Measurements from ENCODE around the gene CNTN1. TPM values are rescaled to one million over a fixed set of nuclear protein-coding genes. Genes with fewer than 3 reads are reported as not detected.
A peak's percentile ranks its signal among the peaks of the same experiment; 100 is the strongest.

Gene CNTN1
- total RNA-seq, 4 donors from 2014 or later, result 0.15 to 0.29 (median 0.22) TPM

DNA sequence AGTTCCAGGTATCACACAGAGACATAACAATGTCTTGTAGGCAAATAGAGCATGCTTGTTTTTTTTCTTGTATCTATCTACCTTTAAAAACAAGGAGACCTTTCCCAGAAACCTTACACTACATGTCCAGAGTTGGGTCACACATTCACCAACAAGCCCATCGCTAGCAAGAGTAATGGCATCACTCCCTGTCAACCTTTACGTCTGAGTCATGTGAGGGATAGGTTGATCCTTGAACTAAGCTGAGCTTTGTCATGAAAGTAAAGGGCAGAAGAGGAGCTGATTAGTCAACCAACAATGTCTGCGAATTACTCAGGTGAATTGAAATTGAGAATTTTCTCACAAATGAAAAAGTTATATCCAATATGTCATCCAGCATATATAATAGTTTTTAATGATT, 219.4 kb downstream of the CNTN1 start:
- TF ChIP-seq POLR2A (IDR thresholded peaks at IDR 0.05), result no peak
- TF ChIP-seq, protein P1, sequence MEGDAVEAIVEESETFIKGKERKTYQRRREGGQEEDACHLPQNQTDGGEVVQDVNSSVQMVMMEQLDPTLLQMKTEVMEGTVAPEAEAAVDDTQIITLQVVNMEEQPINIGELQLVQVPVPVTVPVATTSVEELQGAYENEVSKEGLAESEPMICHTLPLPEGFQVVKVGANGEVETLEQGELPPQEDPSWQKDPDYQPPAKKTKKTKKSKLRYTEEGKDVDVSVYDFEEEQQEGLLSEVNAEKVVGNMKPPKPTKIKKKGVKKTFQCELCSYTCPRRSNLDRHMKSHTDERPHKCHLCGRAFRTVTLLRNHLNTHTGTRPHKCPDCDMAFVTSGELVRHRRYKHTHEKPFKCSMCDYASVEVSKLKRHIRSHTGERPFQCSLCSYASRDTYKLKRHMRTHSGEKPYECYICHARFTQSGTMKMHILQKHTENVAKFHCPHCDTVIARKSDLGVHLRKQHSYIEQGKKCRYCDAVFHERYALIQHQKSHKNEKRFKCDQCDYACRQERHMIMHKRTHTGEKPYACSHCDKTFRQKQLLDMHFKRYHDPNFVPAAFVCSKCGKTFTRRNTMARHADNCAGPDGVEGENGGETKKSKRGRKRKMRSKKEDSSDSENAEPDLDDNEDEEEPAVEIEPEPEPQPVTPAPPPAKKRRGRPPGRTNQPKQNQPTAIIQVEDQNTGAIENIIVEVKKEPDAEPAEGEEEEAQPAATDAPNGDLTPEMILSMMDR (IDR thresholded peaks at IDR 0.05 in 4 of 5, conservative IDR thresholded peaks at IDR 0.05 in 1 of 5), result no peak
- Histone ChIP-seq H3K27me3 (no peaks in the 10 kb centered on the region), H3K36me3 (no peaks in the 10 kb centered on the region), H3K4me1 (no peaks in the 10 kb centered on the region), H3K4me3 (no peak overlapping the region), H3K27ac (no peak overlapping the region), H3K9me3 (no peaks in the 10 kb centered on the region)
- DNase-seq, result no peak
- no peak for ATAC-seq
- intact Hi-C loops (cut with DNase I; ENCODE audit: low total_unique reads), result no loop called here
- in situ Hi-C loops (cut with MboI; ENCODE audit: low sequenced_read_pairs in 4 of 4), result no loop called here

DNA sequence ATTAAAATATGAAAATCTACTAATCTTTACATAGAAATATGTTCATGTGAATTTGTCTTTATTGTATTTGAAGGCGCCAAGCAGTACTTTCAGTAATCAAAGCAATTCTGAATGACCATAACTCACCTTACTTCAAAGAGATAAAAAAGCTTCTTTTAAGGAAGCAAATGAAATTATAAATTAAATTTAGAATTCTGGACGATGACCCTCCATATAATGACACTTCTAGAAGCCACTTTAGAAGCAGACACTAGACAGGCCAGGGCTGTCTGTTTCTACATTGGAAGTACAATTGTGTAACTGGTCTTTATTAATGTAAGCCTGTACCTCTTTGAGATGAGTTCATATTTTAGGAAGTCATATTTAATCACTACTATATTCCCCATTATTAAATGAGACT, 222.9 kb downstream of the CNTN1 start:
- H3K4me1 ChIP-seq, result no peaks in the 10 kb centered on the region
- TF ChIP-seq, protein P1 (IDR thresholded peaks at IDR 0.05 in 4 of 5, conservative IDR thresholded peaks at IDR 0.05 in 1 of 5), result no peak
- no peak for TF ChIP-seq POLR2A (IDR thresholded peaks at IDR 0.05)
- H3K9me3 ChIP-seq, result no peaks in the 10 kb centered on the region
- intact Hi-C loops (cut with DNase I; ENCODE audit: low total_unique reads), result no loop called here
- DNase-seq (no peak), ATAC-seq (no peak)
- in situ Hi-C loops (cut with MboI; ENCODE audit: low sequenced_read_pairs in 4 of 4), result no loop called here
- no peaks in the 10 kb centered on the region for H3K36me3 ChIP-seq
- H3K27ac ChIP-seq, result no peak overlapping the region
- H3K27me3 ChIP-seq, result no peaks in the 10 kb centered on the region
- no peak overlapping the region for H3K4me3 ChIP-seq

DNA sequence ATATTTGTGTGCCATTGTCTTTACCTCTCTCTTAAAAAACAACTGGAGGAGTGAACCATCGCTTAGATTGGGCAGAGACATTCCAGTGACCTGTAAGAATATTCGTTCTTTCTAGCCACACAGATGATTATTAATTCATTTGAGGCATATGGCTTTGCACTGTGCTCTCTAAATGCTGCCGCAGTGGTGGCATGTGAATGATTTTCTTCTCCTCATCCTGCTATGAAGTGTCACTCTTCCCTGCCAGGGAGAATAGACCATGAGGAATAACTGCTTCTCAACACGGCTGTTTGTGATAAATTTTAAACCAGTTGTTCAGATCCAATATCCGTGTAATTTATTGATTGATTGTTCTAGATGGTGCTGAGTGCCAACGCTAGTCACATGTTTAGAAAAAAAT, 225.3 kb downstream of the CNTN1 start:
- in situ Hi-C loops (cut with MboI; ENCODE audit: low sequenced_read_pairs in 4 of 4), result no loop called here
- intact Hi-C loops (cut with DNase I; ENCODE audit: low total_unique reads), result no loop called here
- TF ChIP-seq, protein P1 (IDR thresholded peaks at IDR 0.05 in 4 of 5, conservative IDR thresholded peaks at IDR 0.05 in 1 of 5), result no peak
- no peak for TF ChIP-seq POLR2A (IDR thresholded peaks at IDR 0.05)
- ATAC-seq (no peak), DNase-seq (no peak)
- no peaks in the 10 kb centered on the region for H3K36me3 ChIP-seq
- no peak overlapping the region for H3K4me3 ChIP-seq
- H3K27me3 ChIP-seq, result no peaks in the 10 kb centered on the region
- no peaks in the 10 kb centered on the region for H3K9me3 ChIP-seq
- no peaks in the 10 kb centered on the region for H3K4me1 ChIP-seq
- H3K27ac ChIP-seq, result no peak overlapping the region

DNA sequence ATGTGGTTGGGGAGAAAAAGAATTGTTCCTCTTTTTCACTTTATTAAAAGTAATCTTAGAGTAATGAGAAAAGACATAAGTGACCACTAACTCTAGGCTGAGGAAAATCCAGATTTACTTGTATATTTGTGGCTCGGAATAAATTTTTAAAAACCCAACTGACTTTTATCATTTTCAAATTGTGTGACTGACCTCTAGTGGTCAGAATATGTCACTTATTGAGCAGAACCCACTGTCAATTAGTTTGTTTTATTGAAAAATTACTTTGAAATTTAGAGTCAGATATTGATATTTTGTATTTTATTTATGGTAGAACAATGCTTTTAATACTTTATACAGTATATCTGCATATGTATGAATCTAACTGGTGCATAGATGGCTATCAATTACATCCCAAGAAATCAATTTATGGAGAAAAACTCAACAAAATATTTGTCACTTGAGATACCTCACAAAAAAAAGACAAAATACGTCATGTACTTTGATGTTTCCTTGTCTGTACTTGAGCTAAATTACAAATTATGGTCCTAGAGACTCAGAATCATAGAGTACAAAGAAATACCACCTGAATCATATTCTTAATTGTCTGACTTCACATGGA, 229.4 kb downstream of the CNTN1 start:
- Histone ChIP-seq H3K36me3 (no peaks in the 10 kb centered on the region), H3K4me1 (no peaks in the 10 kb centered on the region), H3K27ac (no peak overlapping the region), H3K4me3 (no peak overlapping the region), H3K27me3 (no peaks in the 10 kb centered on the region), H3K9me3 (no peaks in the 10 kb centered on the region)
- in situ Hi-C loops (cut with MboI; ENCODE audit: low sequenced_read_pairs in 4 of 4), result loop anchor here in 1 of 4 donors (5.0 kb wide), 1 partner anchor 299 kb away; no protein-coding TSS in a partner anchor
- DNase-seq (no peak), ATAC-seq (no peak)
- intact Hi-C loops (cut with DNase I; ENCODE audit: low total_unique reads), result loop anchor here (5.0 kb wide), 1 partner anchor 299 kb away; no protein-coding TSS in a partner anchor
- TF ChIP-seq, protein P1 (IDR thresholded peaks at IDR 0.05 in 4 of 5, conservative IDR thresholded peaks at IDR 0.05 in 1 of 5), result peak in 2 of 5 experiments; percentile 38 to 44
- no peak for TF ChIP-seq POLR2A (IDR thresholded peaks at IDR 0.05)

DNA sequence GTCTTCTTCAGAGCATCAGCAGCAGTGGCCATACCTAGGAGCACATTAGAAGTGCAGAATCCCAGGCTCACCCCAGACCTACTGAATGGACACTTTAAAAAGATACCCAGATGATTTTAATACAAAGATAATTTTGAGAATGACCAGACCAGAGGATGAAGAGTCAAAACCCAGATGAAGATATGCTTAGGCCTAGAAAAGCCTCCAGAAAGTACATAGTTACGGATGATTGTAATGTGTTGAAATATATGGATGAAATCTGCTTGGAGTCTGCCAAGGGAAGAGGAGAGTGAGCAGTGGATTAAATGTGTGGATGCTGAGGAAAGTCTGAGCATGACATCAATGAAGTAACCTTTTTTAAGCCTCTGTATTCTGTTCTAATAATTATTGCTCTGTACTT, 245.7 kb downstream of the CNTN1 start:
- H3K4me1 ChIP-seq, result no peaks in the 10 kb centered on the region
- TF ChIP-seq, protein P1 (IDR thresholded peaks at IDR 0.05 in 4 of 5, conservative IDR thresholded peaks at IDR 0.05 in 1 of 5), result no peak
- no peak for TF ChIP-seq POLR2A (IDR thresholded peaks at IDR 0.05)
- H3K27me3 ChIP-seq, result no peaks in the 10 kb centered on the region
- ATAC-seq, result no peak
- DNase-seq, result no peak
- H3K36me3 ChIP-seq, result no peaks in the 10 kb centered on the region
- intact Hi-C loops (cut with DNase I; ENCODE audit: low total_unique reads), result no loop called here
- no peak overlapping the region for H3K4me3 ChIP-seq
- H3K27ac ChIP-seq, result no peak overlapping the region
- in situ Hi-C loops (cut with MboI; ENCODE audit: low sequenced_read_pairs in 4 of 4), result loop anchor here in 1 of 4 donors (25.0 kb wide), 1 partner anchor 1074 kb away; no protein-coding TSS in a partner anchor
- H3K9me3 ChIP-seq, result no peaks in the 10 kb centered on the region

All from gastrocnemius medialis (tissue), 4 donors.